Keratinocyte (primary cell): ENCODE data around the gene KMT2C. TPM values are rescaled to one million over a fixed set of nuclear protein-coding genes. Genes with fewer than 3 reads are reported as not detected.

Experiments
- DNase-seq: peaks from one replicate; pipeline ENCODE4 v3.0.0-alpha.2; 2011; ENCODE audit warnings: low read depth, missing footprints, low spot score
- FAIRE-seq: peaks from 2 replicates; lab custom pipeline; 2011; peaks lifted over from hg19 to GRCh38; lab: Jason Lieb, UNC
- H2AFZ ChIP-seq: 2 replicates; pipeline ENCODE4 v1.6.0; 2012; ENCODE audit warnings: low read length, control low read depth, inconsistent platforms; ENCODE audit not compliant: control insufficient read depth
- H3K27ac ChIP-seq: 2 replicates; pipeline ENCODE4 v1.5.1; 2011; ENCODE audit warnings: low read length; ENCODE audit not compliant: control insufficient read depth, insufficient read depth
- H3K27me3 ChIP-seq: 3 replicates; pipeline ENCODE4 v1.6.0; 2011; ENCODE audit warnings: low read length; ENCODE audit not compliant: control insufficient read depth, insufficient read depth; ENCODE audit errors: extremely low read depth
- H3K36me3 ChIP-seq, 2 experiments: 2 replicates in 1 of 2; 3 replicates in 1 of 2; pipeline ENCODE4 v1.5.1; 2011; ENCODE audit warnings: low read length in 2 of 2, mild to moderate bottlenecking in 1 of 2; ENCODE audit not compliant: control insufficient read depth in 2 of 2, insufficient read depth in 2 of 2; ENCODE audit errors: extremely low read depth in 1 of 2
- H3K4me1 ChIP-seq: 3 replicates; pipeline ENCODE4 v1.5.1; 2011; ENCODE audit warnings: low read length; ENCODE audit not compliant: control insufficient read depth, insufficient read depth; ENCODE audit errors: extremely low read depth
- H3K4me2 ChIP-seq: 3 replicates; pipeline ENCODE4 v1.6.0; 2011; ENCODE audit warnings: low read depth, low read length; ENCODE audit not compliant: control insufficient read depth, insufficient read depth; ENCODE audit errors: extremely low read depth
- H3K4me3 ChIP-seq, 3 experiments: fragments of 200-600 bp in 1 of 3; sonication (generic) in 1 of 3; 2 replicates in 2 of 3; 3 replicates in 1 of 3; pipeline ENCODE4 v1.5.1; 2011 to 2016; ENCODE audit warnings: low read length in 3 of 3, mild to moderate bottlenecking in 3 of 3, control low read depth in 2 of 3, inconsistent platforms in 1 of 3, low read depth in 1 of 3, mixed read lengths in 1 of 3, mixed run types in 1 of 3, moderate library complexity in 1 of 3; ENCODE audit not compliant: control insufficient read depth in 2 of 3, insufficient read depth in 2 of 3; ENCODE audit errors: extremely low read depth in 1 of 3
- H3K79me2 ChIP-seq: 2 replicates; pipeline ENCODE4 v1.6.0; 2012; ENCODE audit warnings: low read length; ENCODE audit not compliant: control insufficient read depth, insufficient read depth
- H3K9ac ChIP-seq: 3 replicates; pipeline ENCODE4 v1.6.0; 2011; ENCODE audit warnings: low read length; ENCODE audit not compliant: control insufficient read depth, insufficient read depth; ENCODE audit errors: extremely low read depth
- H3K9me1 ChIP-seq: 3 replicates; pipeline ENCODE4 v1.6.0; 2011; ENCODE audit warnings: low read length; ENCODE audit not compliant: control insufficient read depth, insufficient read depth; ENCODE audit errors: extremely low read depth
- H3K9me3 ChIP-seq: 2 replicates; pipeline ENCODE4 v1.5.1; 2012; ENCODE audit warnings: low read depth, low read length; ENCODE audit not compliant: control insufficient read depth
- H4K20me1 ChIP-seq: 3 replicates; pipeline ENCODE4 v1.6.0; 2011; ENCODE audit warnings: low read length; ENCODE audit not compliant: control insufficient read depth, insufficient read depth; ENCODE audit errors: extremely low read depth
- EZH2 ChIP-seq: IDR thresholded peaks from one replicate; pipeline ENCODE4 v1.6.1; 2012; ENCODE audit warnings: inconsistent platforms, mild to moderate bottlenecking, low read length, moderate library complexity
- dilution Hi-C: fragments of 300-500 bp; cut with MboI; formaldehyde crosslinking; loops from one replicate; pipeline ENCODE4 v1.7.0; 2020; ENCODE audit warnings: low sequenced_read_pairs; ENCODE audit not compliant: extremely low pct_ligation_motif_present
- polyA plus RNA-seq, 5 experiments: library from polyadenylated mRNA; depleted of rRNA in 3 of 5; stranded (reverse) in 3 of 5; stranded (forward) in 1 of 5; unstranded in 1 of 5; fragments of >200 nt; gene quantifications; 1 replicate in 1 of 5; 2 replicates in 3 of 5; 3 replicates in 1 of 5; pipeline versions ENCODE4 v1.2.1 to v1.2.3, GENCODE V29; 2011 to 2012; ENCODE audit warnings: missing spikeins in 2 of 5, low read depth in 1 of 5, low replicate concordance in 1 of 5
- TF ChIP-seq, protein P1 (sequence below), 3 experiments: IDR thresholded peaks in 1 of 3; conservative IDR thresholded peaks in 1 of 3; optimal IDR thresholded peaks in 1 of 3; 2 replicates in 2 of 3; 3 replicates in 1 of 3; pipeline versions ENCODE3 to v1.5.1; 2011; ENCODE audit warnings: low read length in 3 of 3, mild to moderate bottlenecking in 3 of 3, moderate library complexity in 2 of 3, control low read depth in 1 of 3, inconsistent platforms in 1 of 3; ENCODE audit not compliant: insufficient read depth in 2 of 3; ENCODE audit errors: extremely low read depth in 1 of 3

KMT2C gene
- polyA plus RNA-seq, 1 donor (not counting 4 experiments of a cell fraction or from before 2014, with no cell fraction given), result 8.5 TPM

DNA sequence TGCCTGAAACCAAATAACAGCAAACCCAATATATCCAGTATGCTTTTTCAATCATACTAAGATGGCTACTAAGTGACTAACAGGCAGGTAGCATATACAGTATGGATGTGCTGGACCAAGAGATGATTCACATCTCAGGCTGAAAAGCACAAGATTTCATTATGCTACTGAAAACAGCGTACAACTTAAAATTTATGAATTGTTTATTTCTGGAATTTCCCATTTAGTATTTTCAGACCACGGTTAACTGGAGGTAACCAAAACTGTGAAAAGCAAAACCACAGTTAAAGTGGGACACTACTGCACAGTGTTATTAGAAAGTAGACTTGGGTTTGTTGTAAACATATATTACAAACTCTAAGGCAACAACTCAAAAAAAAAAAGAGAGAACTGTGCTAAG is 91.5 kb downstream of the KMT2C start:
- FAIRE-seq (no peak), DNase-seq (no peak)
- H3K27ac ChIP-seq, result no peak overlapping the region
- no peak overlapping the region for H3K9ac ChIP-seq
- no peaks in the 10 kb centered on the region for H4K20me1 ChIP-seq
- H3K4me3 ChIP-seq, result no peak overlapping the region
- H3K4me1 ChIP-seq, result no peaks in the 10 kb centered on the region
- H3K9me1 ChIP-seq, result no peaks in the 10 kb centered on the region
- dilution Hi-C loops, result no loop called here
- no peak overlapping the region for H3K4me2 ChIP-seq
- H2AFZ ChIP-seq, result no peak overlapping the region
- H3K27me3 ChIP-seq, result no peaks in the 10 kb centered on the region
- H3K36me3 ChIP-seq, result peaks cover 0 to 1% of the 10 kb centered on the region in 2 experiments
- H3K9me3 ChIP-seq, result no peaks in the 10 kb centered on the region
- TF ChIP-seq EZH2, result no peak
- TF ChIP-seq, protein P1, sequence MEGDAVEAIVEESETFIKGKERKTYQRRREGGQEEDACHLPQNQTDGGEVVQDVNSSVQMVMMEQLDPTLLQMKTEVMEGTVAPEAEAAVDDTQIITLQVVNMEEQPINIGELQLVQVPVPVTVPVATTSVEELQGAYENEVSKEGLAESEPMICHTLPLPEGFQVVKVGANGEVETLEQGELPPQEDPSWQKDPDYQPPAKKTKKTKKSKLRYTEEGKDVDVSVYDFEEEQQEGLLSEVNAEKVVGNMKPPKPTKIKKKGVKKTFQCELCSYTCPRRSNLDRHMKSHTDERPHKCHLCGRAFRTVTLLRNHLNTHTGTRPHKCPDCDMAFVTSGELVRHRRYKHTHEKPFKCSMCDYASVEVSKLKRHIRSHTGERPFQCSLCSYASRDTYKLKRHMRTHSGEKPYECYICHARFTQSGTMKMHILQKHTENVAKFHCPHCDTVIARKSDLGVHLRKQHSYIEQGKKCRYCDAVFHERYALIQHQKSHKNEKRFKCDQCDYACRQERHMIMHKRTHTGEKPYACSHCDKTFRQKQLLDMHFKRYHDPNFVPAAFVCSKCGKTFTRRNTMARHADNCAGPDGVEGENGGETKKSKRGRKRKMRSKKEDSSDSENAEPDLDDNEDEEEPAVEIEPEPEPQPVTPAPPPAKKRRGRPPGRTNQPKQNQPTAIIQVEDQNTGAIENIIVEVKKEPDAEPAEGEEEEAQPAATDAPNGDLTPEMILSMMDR (optimal IDR thresholded peaks at IDR 0.05 in 1 of 3, IDR thresholded peaks at IDR 0.05 in 1 of 3, conservative IDR thresholded peaks at IDR 0.05 in 1 of 3; ENCODE audit: extremely low read depth in 1 of 3, insufficient read depth in 2 of 3, low read length in 3 of 3), result no peak
- peaks cover 44% of the 10 kb centered on the region for H3K79me2 ChIP-seq

DNA sequence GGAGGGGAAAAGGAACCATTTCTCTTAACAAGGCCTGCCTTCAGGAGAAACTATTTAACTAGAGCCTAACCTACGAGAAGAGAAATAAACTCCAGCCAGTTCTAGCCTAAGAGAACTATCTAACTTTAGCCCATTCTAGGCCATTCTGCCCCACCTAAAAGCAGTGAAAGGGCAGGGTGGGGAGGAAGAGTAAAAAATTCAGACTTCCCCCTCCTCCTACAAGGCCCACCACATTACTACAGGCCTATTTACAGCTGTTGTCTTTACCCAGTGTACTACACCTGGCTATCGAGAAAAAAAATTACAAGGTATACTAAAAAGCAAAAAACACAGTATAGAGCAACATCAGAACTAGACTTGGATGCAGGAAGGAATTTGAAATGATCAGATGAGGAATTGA is 93.0 kb downstream of the KMT2C start:
- Histone ChIP-seq H3K4me3 (no peak overlapping the region), H3K4me1 (no peaks in the 10 kb centered on the region), H3K27me3 (no peaks in the 10 kb centered on the region), H4K20me1 (no peaks in the 10 kb centered on the region), H3K27ac (no peak overlapping the region), H3K79me2 (peaks cover 42% of the 10 kb centered on the region), H2AFZ (no peak overlapping the region), H3K9me3 (no peaks in the 10 kb centered on the region), H3K4me2 (no peak overlapping the region), H3K36me3 (peaks cover 0 to 1% of the 10 kb centered on the region in 2 experiments), H3K9me1 (no peaks in the 10 kb centered on the region), H3K9ac (no peak overlapping the region)
- TF ChIP-seq EZH2, result no peak
- TF ChIP-seq, protein P1 (optimal IDR thresholded peaks at IDR 0.05 in 1 of 3, IDR thresholded peaks at IDR 0.05 in 1 of 3, conservative IDR thresholded peaks at IDR 0.05 in 1 of 3; ENCODE audit: extremely low read depth in 1 of 3, insufficient read depth in 2 of 3, low read length in 3 of 3), result no peak
- FAIRE-seq, result no peak
- dilution Hi-C loops, result no loop called here
- no peak for DNase-seq
